ENCODE results near the gene SNAI1.

- no peak for TF ChIP-seq POLR2A (IDR thresholded peaks at IDR 0.05; ENCODE audit: low read depth, low read length)
- TF ChIP-seq POLR2AphosphoS5 (IDR thresholded peaks at IDR 0.05; ENCODE audit: low read depth, low read length), result no peak
- no peak for TF ChIP-seq TAF1 (IDR thresholded peaks at IDR 0.05; ENCODE audit: borderline replicate concordance, low read depth, low read length)
Observed at GRCh38 chr20:50013976-50014375, 31.2 kb downstream of the SNAI1 start.

Data from GM12892 (cell line).